Measurements from ENCODE around the gene RAPSN. TPM values are rescaled to one million over a fixed set of nuclear protein-coding genes. Genes with fewer than 3 reads are reported as not detected.
"Not testable (repeated sequence)": the region's sequence is repeated elsewhere in the genome, so short reads cannot be mapped to it uniquely, and the experiment has no call there.

Gene RAPSN
- total RNA-seq, 1 experiment from 2014 or later = not detected

DNA sequence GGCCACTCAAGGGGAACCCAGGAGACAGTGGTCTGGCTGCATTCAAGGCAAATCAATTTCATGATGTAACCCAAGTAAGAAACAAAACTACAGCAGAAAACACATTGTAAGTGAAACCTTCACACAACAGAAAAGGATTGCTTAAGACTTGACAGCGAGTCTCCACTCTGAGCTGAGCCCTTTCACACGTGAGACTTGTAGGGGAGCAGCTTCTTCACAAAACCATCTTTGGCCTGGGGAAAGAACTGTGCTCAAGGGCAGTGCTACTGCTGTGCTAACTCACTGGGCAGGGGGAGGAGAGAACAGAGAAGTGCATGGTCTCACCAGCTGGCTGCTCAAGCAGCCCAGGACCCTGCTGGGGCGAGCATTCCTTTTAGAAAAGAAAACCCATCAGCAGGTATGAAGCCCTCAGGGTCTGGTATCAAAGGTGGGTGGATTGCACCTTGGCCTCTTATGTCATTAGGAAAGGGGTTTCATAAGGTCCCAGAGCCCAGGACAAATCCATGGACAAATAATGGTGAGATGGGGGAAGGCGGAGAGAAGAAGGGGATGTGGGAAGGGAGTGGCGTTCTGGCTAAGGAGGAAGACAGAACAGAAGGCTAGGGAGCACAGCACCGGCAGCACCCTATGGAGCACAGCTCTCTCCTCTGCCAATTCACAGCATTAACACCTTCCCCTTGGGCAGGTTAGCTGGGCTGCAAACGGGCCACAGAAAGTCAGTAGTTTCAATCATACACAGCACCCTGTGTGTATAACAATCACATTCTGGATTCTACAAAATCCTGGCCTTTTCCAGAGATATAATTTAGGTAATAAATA lies 20.6 kb upstream of the RAPSN start:
- in situ Hi-C loops (cut with HindIII; ENCODE audit: low pct_unique_long_range_greater_than_20kb, low sequenced_read_pairs) = no loop called here
- DNase-seq (ENCODE audit: low read depth, low spot score) = no peak

DNA sequence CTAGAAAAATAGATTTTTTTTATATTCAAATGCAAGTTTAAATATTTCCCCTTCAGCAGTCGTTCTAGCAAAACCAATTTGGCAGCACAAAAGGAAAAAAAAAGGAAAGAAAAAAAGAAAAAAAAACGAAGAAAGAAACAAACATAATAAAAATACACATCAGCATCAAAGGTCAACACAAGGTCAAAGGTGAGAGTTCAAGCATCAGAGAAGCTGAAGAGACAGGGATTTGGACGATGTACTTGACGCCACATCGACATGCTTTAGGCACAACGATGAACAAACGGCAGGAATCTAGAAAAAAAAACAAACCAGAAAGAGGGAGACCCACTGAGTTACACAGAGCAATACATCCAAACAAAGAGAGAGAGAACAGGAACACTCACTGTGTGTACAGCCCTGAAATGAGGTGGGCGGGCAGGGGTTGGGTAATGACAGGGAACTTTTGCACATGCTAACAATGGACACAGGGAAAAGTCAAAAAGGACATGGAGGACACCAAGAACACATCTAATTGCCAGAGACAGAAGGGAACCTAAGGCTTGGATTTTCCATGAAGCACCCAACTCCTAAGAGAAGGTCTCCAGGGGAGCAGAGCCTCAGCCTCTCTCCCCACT lies 19.8 kb upstream of the RAPSN start:
- no peak for DNase-seq (ENCODE audit: low read depth, low spot score)
- in situ Hi-C loops (cut with HindIII; ENCODE audit: low pct_unique_long_range_greater_than_20kb, low sequenced_read_pairs) = no loop called here

DNA sequence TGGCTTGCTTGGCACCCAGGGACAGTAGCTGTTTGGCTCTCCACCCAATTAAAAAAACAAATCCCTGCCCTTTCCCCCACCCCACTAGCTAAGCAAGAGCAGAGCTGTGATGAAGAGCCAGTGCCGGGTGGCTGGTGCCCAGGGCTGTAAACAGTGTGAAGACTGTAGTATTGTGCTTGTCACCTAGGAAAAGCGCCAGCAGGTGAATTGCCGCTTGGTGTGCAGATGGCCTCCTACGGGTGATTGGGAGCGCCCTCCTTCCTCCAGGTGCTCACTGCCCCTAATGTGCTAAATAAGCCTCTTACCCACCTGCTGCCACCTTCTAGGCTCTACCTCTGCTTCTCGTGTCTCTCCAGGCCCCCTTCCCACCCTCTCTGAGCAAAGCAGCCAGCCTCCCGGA lies 18.4 kb upstream of the RAPSN start:
- DNase-seq (ENCODE audit: low read depth, low spot score) = no peak
- in situ Hi-C loops (cut with HindIII; ENCODE audit: low pct_unique_long_range_greater_than_20kb, low sequenced_read_pairs) = no loop called here

DNA sequence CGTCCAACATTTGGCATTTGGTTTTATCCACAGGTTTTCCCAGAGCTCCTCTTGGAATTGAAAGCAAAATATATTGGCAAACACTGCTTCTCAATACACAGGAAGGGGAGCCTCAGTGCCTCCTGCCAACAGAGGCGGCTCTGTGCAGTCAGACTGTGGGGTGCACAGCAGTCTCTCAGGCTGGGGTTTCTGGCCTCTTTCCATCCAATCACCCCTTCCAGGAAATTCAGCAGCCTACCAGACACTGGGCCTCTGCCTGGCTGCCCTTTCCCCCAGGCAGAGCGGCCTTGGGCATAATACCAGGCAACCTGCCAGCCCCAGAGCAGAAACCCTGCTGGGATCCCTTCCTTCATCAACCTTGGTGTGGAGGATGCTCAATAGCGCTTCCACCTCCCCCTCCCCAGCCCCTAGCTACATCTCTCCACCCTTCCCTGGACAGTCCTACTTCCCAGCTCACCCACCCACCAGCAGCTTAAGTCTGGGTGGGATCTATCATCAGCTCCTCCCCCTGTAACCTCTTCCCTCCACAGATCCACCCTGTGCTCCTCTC lies 17.8 kb upstream of the RAPSN start:
- in situ Hi-C loops (cut with HindIII; ENCODE audit: low pct_unique_long_range_greater_than_20kb, low sequenced_read_pairs) = no loop called here
- no peak for DNase-seq (ENCODE audit: low read depth, low spot score)

DNA sequence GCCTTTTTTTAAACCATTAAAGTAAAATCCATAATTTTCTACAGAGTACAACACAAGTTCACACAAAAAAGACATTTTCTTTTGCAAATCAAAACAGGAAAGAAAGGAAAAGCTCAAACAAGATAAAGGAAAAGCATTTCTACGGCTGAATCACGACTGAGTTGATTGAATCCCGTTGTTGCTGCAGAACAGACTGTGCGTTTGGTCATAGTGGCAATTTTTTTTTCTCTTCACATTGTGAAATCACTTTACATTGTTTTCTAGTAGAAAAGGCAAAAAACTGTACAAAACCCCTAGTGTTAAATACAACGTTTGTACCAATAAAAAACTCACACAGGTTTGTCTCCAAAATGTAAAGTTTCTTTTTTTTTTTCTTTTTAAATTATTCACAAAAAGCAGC lies 17.3 kb upstream of the RAPSN start:
- in situ Hi-C loops (cut with HindIII; ENCODE audit: low pct_unique_long_range_greater_than_20kb, low sequenced_read_pairs) = no loop called here

DNA sequence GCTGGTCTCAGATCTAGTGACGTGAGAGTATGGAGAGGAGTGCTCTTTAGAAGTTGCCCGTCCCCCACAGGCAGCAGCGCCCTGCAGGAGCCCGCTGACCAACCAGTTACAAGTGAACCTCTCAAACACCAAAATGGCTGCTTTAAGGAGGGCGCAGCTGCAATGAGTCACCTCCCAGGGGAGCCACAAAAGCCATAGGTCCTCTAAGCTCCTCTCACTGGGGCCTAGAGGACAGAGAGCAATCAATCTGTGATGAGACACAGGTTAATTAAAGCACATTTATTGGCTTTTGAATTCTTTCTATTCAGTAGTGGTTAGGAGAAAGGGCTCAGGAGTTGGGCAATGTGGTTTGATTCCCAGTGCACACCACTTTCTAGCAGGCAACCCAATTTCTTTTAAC lies 15.5 kb upstream of the RAPSN start:
- DNase-seq (ENCODE audit: low read depth, low spot score) = peak; percentile 73
- in situ Hi-C loops (cut with HindIII; ENCODE audit: low pct_unique_long_range_greater_than_20kb, low sequenced_read_pairs) = no loop called here

More for the DNA sequence above, 17.3 kb upstream of the RAPSN start:
- no peak for DNase-seq (ENCODE audit: low read depth, low spot score)

DNA sequence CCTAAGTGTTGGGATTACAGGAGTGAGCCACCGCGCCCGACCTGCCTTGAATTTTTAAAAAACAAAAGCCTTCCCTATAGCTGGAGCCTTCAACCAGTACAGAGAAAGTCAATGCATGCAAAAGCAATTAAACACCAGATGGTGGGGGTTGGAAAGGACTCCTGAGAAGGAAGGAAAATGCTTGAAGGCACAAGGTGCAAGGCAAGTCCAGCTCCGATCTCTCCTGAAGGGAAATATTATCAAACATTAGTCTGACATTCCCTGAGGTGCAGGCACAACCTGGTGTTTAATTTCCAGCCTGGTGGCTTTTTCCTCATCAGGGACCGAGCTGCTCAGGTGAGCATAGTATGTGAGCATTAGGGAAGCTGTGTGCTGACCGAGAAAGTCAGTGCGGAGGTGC lies 12.9 kb upstream of the RAPSN start:
- in situ Hi-C loops (cut with HindIII; ENCODE audit: low pct_unique_long_range_greater_than_20kb, low sequenced_read_pairs) = no loop called here

DNA sequence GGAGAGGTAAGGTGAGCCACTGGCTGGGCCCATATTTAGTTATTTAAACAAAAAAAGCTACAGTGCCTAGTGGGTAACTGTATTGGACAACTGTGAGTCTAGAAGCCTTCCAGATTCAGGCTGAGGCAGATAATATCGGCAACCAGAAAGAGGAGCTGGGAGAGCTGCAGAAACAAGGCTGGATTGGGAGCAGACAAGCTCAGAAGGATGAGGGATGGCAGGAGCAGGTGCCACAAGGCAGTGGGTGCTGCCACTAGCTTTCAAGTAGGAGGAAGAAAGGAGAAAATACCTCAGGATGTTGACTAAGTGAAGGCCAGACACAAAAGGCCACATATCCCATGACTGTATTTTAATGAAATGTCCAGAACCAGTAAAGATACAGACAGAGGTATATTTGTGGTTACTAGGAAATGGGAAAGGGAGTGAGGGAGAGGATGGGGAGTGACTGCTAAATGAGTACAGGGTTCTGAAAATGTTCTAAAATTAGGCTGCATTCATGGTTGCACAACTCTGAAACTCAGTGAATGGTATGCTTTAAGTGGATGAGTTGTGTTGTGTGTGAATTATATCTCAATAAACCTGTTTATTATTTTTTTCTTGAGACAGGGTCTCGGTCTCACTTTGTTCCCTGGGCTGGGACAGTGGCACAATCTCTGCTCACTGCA lies 11.8 kb upstream of the RAPSN start:
- in situ Hi-C loops (cut with HindIII; ENCODE audit: low pct_unique_long_range_greater_than_20kb, low sequenced_read_pairs) = no loop called here

More for the DNA sequence above, 12.9 kb upstream of the RAPSN start:
- no peak for DNase-seq (ENCODE audit: low read depth, low spot score)

DNA sequence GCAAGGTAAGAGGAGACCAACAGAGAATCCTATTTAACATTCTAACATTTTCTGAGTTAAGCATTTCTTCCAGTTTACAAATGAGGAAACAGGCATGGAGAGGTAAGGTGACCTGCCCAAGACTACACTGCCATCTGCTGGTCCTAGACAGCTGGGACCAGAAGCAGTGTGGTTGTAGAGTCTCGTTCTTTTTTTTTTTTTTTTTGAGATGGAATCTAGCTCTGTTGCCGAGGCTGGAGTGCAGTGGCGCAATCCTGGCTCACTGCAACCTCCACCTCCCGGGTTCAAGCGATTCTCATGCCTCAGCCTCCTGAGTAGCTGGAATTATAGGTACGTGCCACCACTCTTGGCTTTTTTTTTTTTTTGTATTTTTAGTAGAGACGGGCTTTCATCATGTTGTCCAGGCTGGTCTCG lies 5.3 kb upstream of the RAPSN start:
- in situ Hi-C loops (cut with HindIII; ENCODE audit: low pct_unique_long_range_greater_than_20kb, low sequenced_read_pairs) = not testable (repeated sequence)
- DNase-seq (ENCODE audit: low read depth, low spot score) = peak; percentile 85

More for the DNA sequence above, 11.8 kb upstream of the RAPSN start:
- no peak for DNase-seq (ENCODE audit: low read depth, low spot score)

DNA sequence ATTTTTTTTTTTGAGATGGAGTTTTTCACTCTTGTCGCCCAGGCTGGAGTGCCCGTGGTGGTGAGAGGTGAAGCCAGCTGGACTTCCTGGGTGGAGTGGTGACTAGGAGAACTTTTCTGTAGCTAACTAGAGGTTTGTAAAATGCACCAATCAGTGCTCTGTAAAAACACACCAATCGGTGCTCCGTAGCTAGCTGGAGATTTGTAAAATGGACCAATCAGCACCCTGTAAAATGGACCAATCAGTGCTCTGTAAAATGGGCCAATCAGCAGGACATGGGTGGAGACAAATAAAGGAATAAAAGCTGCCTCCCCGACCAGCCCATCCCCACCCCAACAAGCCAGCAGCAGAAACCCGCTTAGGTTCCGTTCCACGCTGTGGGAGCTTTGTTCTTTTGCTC lies 4.4 kb upstream of the RAPSN start:
- DNase-seq (ENCODE audit: low read depth, low spot score) = peak; percentile 30
- in situ Hi-C loops (cut with HindIII; ENCODE audit: low pct_unique_long_range_greater_than_20kb, low sequenced_read_pairs) = no loop called here

DNA sequence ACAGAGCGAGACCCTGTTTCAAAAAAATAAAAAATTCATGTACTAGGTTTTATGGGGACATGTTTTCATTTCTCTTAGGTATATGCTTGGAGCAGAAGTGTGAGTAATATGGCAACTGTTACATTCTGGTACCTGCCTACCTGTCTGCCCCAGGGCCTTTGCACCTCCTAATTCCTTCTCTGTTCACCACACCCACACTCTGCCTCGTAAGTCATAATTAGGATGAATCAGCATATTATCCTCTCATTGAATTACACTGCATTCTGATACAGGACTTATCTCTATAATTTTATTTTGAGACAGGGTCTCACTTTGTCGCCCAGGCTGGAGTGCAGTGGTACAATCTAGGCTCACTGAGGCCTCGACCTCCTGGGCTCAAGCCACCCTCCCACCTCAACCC lies 3.1 kb upstream of the RAPSN start:
- no peak for DNase-seq (ENCODE audit: low read depth, low spot score)
- in situ Hi-C loops (cut with HindIII; ENCODE audit: low pct_unique_long_range_greater_than_20kb, low sequenced_read_pairs) = no loop called here

DNA sequence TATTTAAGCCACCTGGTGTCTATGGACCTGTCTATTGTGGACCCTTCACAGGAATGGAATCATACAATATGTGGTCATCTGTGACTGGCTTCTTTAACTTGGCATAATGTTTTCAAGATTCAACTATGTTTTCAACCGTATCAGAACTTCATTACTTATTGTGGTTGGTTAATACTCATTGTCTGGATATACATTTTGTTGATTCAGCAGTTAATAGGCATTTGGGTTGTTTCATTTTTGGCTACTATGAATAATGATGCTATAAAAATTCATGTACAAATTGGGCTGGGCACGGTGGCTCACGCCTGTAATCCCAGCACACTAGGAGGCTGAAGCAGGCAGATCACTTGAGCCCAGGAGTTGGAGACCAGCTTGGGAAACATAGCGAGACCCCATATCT lies 2.5 kb upstream of the RAPSN start:
- in situ Hi-C loops (cut with HindIII; ENCODE audit: low pct_unique_long_range_greater_than_20kb, low sequenced_read_pairs) = no loop called here

DNA sequence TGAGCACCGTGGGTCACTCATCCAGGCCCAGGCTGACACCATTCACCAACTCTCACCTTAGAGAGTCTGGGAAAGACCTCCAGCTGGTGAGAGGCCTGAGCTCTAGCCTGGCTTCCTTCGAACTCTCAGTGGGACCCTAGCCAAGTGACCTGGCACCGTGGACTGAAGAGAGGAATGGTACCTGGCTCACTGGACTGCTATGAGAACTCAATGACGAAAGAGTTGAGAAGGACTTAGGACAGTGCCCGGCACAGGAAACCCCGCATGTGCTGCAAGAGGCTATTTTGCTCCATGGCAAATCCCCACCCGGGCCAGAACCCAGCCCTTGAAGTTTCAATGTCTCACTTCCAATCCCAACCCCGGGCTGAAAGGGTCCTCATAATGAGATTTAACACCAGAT lies 605 bp upstream of the RAPSN start:
- in situ Hi-C loops (cut with HindIII; ENCODE audit: low pct_unique_long_range_greater_than_20kb, low sequenced_read_pairs) = no loop called here

More for the DNA sequence above, 2.5 kb upstream of the RAPSN start:
- DNase-seq (ENCODE audit: low read depth, low spot score) = no peak

DNA sequence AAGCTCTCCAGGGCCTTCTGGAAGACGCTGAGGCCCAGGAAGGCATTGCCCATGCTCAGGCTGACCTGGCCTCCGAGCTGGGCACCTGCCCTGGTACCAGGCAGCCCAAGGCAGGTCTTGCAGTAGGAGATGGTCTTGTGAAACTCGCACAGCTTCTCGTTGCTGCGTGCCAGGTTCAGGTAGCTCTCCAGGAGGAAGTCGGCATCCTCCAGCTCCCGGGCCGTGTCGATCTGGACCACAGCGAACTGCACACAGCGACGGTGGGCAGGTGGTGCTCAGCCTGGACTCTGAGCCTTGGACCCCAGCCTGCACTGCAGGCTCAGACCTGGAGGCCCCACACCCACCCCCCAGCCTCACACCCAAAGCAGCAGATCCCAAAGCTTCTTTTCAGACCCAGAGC lies 1.0 kb downstream of the RAPSN start:
- in situ Hi-C loops (cut with HindIII; ENCODE audit: low pct_unique_long_range_greater_than_20kb, low sequenced_read_pairs) = no loop called here
- no peak for DNase-seq (ENCODE audit: low read depth, low spot score)

More for the DNA sequence above, 605 bp upstream of the RAPSN start:
- no peak for DNase-seq (ENCODE audit: low read depth, low spot score)

DNA sequence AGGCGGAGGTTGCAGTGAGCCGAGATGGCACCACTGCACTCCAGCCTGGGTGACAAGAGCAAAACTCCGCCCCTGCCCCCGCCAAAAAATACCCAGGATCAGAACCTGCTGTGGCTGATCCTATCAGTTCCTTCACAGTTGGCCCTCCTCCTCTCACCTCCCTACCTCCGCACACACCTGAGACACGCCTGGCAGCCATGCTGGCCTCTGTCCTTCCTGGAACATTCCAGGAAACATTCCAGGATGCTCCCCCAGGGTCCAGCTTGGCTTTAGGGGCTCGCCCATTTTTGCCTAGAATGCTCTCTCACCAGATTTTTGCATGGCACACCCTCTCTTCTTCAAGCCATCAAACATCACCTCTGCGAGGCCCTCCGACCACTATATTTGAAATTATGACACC lies 2.1 kb downstream of the RAPSN start:
- DNase-seq (ENCODE audit: low read depth, low spot score) = no peak
- in situ Hi-C loops (cut with HindIII; ENCODE audit: low pct_unique_long_range_greater_than_20kb, low sequenced_read_pairs) = no loop called here

DNA sequence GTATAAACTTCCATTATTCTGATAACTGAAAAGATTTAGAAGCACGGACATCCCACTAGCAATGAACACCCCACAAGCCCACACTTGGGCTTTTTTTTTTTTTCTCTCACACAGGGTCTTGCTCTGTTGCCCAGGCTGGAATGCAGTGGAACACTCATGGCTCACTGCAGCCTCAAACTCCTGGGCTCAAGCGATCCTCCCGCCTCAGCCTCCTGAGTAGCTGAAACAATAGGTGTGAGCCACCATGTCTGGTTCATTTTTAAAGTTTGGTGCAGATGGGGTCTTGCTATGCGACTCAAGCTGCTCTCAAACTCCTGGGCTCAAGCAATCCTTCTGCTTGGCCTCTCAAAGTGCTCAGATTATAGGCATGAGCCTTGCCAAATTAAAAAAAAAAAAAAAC lies 3.1 kb downstream of the RAPSN start:
- no peak for DNase-seq (ENCODE audit: low read depth, low spot score)
- in situ Hi-C loops (cut with HindIII; ENCODE audit: low pct_unique_long_range_greater_than_20kb, low sequenced_read_pairs) = no loop called here

DNA sequence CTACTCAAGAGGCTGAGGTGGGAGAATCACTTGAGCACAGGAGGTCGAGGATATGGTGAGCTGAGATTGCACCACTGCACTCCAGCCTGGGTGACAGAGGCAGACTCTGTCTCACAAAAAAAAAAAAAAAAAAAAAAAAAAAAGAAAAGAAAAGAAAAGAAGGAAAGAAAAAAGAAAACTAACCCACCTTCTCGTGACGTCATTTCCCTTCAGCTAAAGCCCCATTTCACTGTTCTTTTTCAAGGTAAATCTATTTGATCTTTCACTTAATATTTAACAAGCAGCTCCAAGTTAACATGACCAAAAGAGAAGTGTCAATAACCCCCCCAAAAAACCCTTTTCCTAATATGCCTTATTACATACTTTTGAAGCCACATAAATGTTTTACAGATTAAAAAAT lies 5.1 kb downstream of the RAPSN start:
- in situ Hi-C loops (cut with HindIII; ENCODE audit: low pct_unique_long_range_greater_than_20kb, low sequenced_read_pairs) = no loop called here
- no peak for DNase-seq (ENCODE audit: low read depth, low spot score)

DNA sequence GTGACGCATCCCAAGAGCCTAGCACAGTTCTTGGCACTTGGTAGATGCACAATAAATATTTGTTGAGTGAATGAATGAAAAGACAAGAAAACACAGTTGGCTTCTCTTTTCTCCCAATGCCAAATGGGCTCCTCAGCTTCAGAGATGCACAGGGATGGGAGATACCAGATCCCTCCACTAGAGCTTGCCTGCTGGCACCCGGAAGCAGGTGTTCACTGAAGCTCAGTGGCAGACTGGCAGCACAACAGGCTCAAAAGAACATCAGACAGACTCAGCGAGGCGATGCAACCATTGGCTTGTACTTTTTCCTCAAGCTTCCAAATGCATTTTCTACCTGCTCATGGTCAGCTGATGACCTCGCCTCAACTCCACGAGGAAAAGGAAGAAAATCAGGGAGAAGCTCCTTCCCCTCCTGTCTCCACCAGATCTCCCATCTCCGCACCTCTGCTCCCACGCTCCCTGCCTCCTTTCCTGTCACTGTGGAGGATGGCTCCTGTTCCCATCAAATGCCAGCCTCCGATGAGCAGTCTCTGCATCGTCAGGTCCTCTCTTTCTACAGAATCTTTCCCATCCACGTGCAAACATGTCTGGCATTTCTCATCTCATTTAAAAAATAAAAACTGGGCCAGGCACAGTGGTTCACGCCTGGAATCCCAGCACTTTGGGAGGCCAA lies 5.8 kb downstream of the RAPSN start:
- in situ Hi-C loops (cut with HindIII; ENCODE audit: low pct_unique_long_range_greater_than_20kb, low sequenced_read_pairs) = no loop called here

More for the DNA sequence above, 5.8 kb downstream of the RAPSN start:
- DNase-seq (ENCODE audit: low read depth, low spot score) = peak; percentile 55
